HG03097 (cell line): Measurements from ENCODE around the gene TRIM31.
"Not testable (repeated sequence)": the region's sequence is repeated elsewhere in the genome, so short reads cannot be mapped to it uniquely, and the experiment has no call there.

Source experiments
- ATAC-seq: cut with Tn5 transposase; IDR thresholded peaks from one replicate; pipeline ENCODE4 v1.9.1; 2021; ENCODE audit not compliant: unreplicated experiment, low FRiP score

The TRIM31 gene

DNA sequence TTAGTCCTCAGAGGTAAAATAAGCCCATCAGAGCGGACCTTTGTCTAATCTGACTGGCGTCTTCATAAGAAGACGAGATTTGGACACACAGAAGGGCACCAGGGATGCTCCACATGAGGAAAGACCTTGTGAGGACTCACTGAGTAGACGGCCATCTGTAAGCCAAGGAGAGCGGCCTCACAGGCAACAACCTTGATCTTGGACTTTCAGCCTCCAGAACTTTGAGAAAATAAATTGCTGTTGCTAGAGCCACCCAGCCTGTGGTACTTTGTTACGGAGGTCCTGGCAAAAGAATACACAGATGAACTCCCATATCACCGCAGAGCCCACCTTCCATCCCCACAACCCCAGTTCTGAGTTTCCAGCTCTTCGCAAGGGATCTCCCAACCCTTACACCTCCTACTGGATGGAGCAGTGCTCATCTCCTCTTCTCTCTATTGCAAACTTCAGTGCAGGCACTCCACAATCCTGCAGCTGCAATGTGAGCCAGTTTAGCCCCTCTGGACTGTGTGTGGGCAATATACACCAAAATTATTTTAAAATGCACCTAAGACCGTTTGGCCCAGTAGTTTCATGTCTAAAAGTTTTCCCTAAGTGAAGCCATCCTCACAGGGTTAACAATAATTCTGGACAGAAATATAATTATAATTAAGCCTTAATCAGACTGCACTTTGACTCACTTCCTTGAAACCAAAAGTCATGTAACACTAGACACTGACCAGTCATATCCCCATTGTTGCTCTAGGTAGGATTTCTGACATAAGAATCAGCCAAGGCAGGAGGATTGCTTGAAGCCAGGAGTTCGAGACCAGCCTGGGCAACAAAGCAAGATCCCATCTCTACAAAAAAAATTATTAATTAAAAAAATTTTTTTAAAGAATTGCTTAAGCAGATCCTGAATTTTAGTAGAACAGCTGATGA is 8.8 kb upstream of the TRIM31 start:
- no peak for ATAC-seq

- not testable (repeated sequence) for ATAC-seq
Measured at GRCh38 chr6:30118691-30119090, 5.8 kb upstream of the TRIM31 start.

DNA sequence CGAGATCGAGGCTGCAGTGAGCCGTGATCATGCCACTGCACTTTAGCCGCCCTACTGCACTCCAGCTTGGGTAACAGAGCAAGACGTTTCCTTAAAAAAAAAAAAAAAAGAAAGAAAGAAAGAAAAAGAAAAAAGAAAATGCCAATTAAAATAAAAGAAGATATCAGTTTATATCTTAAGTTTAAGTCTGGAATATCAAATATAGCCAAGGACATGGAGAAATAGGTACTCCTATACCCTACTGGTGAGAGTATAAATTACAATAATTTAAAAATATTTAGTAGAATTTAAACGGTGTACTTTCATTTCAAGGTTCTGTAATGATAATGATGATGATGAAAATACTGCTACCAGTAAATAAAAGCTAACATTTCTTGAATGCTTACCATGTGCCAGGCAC is 3.8 kb upstream of the TRIM31 start:
- ATAC-seq = no peak

DNA sequence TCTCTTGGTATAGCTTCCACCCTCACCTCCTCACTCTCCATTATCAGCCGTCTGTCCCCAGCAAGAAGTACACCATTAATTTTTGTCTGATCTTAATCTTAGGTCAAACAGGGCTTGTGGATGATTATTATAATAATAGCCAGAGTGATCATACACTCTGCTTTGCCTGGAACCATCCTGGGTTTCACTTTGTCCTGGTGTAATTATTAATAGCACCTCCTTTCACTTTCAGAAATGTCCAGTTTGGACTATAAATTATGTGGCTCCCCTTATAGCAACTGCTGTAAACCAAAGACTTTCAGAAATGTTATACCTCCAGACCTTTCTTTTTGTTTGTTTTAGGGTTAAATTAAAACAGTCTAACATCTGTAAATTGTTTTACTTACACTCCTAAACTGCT is 951 bp upstream of the TRIM31 start:
- ATAC-seq = no peak

DNA sequence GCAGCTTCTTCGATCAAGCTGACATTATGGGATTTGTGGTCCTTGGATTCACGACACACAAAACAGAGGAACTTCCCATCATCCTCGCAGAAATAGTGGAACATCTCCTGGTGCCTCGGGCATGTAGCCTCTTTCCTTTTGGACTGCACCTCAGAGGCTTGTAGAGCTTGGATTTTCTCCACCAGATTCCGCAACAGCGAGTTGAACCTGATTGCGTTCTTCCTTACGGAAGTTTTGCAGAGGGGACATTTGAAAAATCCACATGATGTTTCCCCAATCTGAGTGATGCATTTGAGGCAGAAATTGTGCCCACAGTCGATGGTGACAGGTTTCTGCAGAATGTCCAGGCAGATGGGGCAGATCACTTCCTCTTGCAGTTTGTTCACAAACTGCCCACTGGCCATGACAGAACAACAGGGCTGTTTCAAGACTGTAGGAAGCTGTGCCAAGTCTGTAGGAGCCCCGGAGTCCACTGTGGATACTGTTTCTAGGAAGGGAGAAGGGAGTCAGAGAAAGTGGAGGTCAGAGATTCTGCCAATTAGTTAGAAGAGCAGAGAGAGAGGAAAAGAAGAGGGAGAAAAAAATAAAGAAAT is 392 bp downstream of the TRIM31 start:
- ATAC-seq = no peak

GRCh38 chr6:30111266-30111856 is 1.5 kb downstream of the TRIM31 start:
- ATAC-seq = no peak

GRCh38 chr6:30104661-30105060 is 8.2 kb downstream of the TRIM31 start:
- no peak for ATAC-seq

- ATAC-seq = no peak
Measured at GRCh38 chr6:30103872-30104179, 9.1 kb downstream of the TRIM31 start.

DNA sequence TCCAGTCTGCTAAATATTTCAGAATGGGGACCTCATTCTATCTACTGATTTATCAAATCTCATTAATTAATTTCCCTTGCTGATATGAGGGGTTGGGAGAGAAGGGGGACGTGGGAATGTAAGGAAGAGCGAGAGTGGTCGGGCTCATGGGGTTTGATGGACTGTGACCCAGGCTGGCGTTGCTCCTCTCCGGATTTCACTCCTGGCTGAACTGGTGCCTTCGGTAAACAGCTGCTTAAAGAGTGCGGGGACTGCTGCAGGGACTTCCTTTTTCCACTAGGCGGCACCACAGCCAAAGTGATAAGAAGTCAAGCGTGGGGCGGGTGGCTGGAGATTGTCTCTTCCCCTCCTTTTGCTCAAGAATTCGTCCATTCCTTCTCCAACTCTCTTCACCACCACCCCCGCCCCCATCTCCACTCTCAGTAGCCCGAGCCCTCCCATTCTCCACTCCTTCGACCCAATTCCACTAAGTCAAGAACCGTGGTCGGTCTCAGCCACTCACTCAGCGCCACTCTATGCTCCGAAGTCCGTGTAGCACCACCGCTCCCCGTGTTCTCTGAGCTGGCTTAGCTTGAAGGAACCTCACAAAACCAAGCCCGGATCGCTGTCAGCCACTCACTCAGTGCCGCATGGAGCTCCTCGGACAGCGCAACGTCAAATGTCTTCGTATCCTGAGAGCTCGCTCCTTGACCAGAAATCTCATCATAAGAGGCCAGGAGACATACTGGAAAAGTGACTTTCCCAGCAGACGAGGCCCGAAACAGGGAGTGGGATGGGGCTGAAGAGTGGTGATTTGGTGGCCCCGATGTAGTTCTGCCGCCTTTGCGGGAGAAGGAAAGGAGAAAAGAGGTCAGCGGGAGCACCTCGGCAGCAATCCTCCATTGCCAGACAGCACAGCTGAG is 9.7 kb downstream of the TRIM31 start:
- ATAC-seq = no peak

DNA sequence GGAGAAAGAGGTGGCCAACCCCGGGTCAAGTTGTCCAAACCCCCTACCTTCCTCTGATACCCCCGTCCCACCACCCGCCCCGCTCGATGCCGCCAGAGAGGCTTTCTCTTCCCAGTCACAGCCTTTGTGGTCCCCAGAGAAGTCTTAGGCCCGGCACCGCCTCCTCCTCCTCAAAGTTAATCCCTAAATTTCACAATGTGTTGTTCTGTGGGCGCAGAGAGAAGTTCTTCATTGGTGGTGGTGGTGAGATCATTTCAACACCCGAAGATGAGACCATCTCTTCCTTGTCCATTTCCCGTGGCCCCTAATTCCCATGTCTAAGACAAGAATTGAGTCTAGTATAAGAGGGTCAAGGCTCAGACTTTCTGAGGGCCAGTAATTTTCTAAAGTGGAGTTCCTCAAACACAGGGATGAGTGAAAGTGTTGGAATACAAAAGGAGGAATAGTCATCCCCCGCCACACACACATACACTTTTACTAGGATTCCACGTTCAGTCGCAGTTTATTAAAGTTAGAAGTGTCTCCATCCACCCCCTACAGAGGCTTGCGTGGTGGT is 10.4 kb downstream of the TRIM31 start:
- no peak for ATAC-seq

GRCh38 chr6:30101444-30102413 is 11.2 kb downstream of the TRIM31 start:
- no peak for ATAC-seq

DNA sequence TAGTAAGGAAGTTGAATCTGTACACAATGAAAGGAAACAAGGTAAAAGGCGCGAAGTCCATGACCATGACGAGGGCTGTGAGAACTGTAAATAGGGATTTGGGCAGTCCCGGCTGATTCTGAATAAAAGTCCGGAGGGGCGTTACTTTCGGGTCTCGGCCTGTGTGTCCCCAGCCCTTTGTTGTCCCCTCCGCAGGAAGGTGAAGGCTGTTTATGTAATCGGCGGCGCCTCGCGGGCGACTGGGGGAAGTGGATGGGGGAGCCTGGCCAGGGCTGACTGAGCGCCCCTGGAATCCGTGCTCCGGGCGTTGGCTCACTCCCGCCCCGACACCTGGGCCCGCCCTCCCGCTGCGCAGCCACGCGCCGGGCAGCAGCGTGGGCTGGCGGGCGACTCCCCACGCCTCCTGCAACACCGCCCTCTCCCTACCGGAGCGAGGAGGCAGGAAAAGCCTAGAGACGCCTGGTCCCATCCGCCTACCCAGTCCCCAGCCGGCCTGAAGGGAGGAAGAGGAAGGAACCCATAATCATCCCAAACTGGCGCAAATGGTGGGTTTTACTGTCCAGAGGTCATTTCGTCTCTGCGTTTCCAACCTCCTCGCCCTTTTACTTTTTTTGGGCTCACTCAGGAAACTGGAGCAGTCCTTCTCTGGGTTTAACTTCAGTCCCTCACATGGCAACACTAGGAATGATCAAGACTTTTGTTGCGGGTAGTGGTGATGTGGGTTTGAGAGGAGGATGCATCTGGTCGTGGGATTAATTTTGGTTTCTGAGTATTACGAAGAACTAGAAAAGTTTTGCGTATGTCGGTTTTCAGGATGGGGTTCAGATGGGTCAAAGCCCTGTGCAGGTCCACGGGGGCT is 12.1 kb downstream of the TRIM31 start:
- ATAC-seq = no peak

DNA sequence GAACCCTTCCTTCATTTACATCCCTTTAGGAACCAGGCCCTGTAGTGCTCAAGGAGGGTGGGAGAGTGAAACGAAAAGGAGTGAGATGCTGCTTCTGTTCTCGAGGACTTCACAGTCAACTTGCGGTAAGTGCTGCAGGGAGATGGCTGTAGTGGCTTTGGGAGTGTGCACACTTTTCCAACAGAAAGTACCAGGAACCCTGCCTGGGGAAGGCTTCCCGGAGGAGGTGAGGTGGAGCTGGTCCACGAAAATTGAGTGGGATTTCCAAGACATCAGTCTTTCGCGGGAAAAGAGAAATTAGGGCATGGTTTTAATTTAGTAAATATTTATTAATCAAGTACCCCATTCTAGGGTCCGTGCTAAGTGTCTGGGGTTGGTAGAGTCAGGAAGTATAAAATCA is 12.7 kb downstream of the TRIM31 start:
- ATAC-seq = no peak

DNA sequence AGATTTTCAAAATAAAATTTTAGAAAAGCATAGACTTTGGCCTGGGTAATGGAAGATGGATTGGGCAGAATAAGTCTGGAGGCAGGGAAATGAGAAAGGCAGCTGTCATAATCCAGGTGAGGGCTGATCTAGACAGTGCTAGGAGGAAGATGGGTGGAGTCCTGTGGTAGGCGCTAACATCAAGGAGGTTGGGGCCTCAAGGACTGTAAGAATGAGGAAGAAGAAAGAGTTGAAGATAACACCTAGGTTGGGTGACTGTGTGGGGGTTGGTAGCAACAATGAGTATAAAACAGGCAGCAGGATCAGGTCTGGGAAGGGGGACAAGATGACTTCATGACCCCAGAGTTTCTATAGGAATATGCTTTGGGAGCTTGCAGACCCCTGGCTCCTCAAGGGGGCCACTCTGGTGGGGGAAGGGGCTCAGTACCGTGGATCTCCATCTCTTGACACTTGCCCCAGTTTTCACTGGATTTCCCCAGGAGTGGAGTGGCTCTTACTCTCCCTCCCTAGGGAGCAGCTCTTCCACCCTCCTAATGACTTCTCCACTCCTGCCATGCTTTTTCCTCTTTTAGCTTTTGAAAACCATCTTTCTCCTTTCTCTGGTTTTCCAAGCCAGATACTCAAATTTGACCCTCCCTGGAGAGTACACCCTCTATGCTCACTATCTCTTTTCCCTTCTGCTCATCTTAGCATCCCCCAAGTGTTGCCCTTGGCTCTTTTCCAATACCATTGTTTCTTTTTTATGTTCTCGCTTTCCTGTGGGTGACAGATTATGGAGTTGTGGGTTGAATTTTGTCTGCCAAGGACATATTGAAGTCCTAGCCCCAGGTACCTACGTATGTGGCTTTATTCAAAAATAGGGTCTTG is 14.8 kb downstream of the TRIM31 start:
- ATAC-seq = no peak

GRCh38 chr6:30096829-30097228 is 16.1 kb downstream of the TRIM31 start:
- no peak for ATAC-seq

DNA sequence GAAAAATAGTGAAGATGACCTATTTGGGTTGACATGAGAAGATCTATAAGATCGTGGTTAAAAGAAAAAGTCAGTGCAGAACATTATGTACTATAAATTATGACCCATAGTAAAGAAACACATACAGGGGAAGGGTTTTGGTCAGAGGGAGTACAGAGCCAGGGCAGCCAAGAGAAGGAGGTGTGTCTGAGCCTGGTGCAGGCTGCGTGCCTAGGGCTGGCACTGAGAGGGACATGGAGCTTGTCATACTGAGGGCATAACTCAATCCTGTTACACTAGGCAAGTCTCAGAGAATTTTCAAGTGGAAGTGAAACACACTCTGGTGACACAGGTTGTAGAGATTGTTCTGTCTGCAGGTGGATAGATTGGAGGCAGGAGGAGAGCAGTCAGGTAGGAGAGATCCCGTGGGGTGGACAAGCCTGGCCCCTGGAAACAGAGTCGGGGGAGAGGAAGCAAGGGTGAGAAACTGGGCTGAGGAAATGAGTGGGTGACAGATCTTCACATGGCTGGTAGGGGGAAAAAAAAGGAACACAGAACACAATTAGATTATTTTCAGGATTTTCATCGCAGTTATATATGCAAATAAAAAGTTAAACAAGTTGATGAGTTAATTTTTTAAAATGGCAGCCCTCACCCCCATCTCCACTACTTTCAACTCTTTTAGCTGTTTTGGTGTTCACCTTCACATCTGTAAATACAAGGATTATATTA is 18.8 kb downstream of the TRIM31 start:
- ATAC-seq = no peak
